ENCODE results near the gene ACVR1B.

ACVR1B gene

GRCh38 chr12:51944608-51945233, 6.8 kb upstream of the ACVR1B start:
- no peak for DNase-seq

- DNase-seq = no peak
These were observed 4.1 kb upstream of the ACVR1B start for GRCh38 chr12:51947246-51947996.

DNA sequence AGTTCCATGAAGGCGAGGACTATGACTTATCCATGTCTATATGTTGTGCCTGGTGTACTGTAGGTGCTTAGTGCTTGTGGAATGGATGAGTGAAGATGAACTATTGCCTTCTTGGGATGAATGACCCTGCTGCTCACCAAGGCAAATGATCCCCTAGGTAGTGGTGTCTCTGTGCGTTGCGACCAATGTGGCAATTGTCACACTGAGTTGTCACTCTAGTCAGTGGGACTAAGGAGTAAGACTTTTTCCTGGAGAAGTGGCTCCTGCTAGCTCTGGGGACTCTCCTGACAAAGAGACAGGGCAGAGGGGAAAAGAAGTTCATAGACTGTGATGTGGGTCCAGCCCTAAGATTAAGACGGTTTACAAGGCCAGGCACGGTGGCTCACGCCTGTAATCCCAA, 3.4 kb upstream of the ACVR1B start:
- no peak for DNase-seq

DNA sequence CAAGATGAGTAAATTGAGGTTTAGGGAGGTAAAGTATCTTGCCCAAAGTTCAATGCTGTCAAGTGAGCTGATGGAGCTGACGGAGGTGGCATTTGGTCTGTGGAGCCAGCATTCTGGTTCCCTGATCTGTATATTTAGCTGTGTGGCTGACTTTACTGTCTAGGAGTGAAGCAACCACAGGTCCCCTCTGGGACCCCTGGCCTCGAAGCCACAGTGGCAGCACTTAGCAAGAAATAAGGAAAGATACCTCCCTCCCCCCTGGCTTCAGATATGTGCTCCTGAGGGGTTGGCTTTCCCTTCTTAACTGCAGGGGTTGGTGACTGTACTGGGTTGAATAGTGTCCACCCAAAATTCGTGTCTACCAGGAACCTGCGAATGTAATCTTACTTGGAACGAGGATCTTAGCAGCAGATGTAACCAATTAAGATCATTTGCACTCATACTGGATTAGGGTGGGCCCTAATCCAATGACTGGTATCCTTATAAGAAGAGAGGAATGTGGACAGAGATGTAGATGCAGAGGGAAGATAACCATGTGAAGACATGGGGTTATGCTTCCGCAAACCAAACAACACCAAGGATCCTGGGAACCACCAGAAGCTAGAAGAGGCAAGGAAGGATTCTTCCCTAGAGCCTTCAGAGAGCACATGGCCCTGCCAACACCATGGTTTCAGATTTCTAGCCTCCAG, 2.0 kb upstream of the ACVR1B start:
- DNase-seq = no peak

- no peak for DNase-seq
These were observed 759 bp upstream of the ACVR1B start for GRCh38 chr12:51950682-51951198.

GRCh38 chr12:51951843-51952722, 584 bp downstream of the ACVR1B start:
- DNase-seq = no peak

GRCh38 chr12:51953089-51953488, 1.6 kb downstream of the ACVR1B start:
- no peak for DNase-seq

DNA sequence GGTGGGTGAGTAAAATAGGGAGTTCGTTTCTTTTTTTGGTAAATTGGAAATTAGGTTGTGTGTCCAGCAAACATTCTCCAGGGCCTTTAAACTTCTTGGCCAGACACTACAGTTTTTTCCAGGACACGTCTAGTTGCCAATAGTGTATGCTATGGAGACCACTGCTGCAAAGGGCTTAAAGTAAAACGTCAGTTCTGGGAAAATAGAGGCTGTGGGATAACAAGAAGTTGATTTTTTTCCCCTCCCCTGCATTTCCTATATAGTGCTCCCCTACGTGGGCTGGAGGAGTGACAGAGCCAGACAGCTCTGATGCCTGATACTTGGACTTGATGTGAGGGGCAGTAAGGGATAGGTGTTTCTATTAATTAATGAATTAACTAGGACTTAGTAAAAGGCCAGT, 2.4 kb downstream of the ACVR1B start:
- no peak for DNase-seq

DNA sequence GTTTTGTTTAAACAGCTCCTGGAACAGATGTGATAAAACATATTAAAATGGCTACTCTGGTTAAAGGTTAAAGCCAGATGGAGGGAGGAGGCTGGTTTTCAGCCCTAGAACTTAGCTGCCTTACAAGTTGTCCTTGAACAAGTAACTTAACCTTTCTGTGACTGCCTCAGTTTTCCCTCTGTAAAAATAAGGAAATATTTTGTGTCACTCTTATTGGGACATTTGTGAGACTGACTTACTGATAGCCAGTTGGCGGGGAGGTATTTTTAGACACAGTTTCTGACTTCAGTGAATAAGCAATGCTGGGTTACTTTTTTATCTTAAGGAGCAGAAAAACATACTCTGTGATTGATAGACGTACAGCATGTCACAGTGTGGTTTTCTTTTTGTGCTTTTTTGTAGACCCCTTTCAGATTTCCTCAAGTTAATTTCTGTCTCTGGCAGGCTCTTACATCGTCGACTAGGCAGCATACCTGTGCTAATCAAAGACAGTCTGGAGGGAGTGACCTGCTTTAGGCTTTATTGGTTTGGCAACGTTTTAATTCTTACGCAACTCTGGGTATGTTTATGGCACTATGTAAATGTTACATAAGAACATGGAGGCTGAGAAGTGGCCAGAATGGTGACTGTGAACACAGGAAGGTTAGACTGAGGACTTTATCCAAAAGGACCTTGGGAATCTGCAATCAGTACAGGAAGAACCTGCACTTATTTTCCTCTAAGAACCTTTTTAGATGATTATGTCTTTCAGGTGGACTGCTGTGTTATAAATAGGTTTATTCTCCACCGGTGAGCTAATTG, 3.3 kb downstream of the ACVR1B start:
- no peak for DNase-seq

- no peak for DNase-seq
These were observed 4.2 kb downstream of the ACVR1B start for GRCh38 chr12:51955702-51956101.

GRCh38 chr12:51958542-51958941, 7.0 kb downstream of the ACVR1B start:
- no peak for DNase-seq

GRCh38 chr12:51959211-51959610, 7.7 kb downstream of the ACVR1B start:
- no peak for DNase-seq

DNA sequence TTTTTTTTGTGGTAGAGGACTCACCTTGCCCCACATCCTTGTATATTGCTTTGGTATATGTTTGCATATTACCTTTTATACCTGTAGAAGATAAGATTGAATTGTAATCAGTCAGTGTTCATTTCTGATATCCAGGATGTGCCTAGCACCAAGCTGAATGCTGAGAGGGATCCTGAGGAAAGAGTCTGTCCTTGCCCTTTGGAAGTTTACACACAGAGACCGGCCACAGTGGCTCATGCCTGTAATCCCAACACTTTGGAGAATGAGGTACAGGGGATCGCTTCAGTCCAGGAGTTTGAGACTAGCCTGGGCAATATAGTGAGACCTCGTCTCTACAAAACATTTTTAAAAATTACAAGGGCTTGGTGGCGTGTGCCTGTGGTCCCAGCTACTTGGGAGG, 8.4 kb downstream of the ACVR1B start:
- DNase-seq = no peak

DNA sequence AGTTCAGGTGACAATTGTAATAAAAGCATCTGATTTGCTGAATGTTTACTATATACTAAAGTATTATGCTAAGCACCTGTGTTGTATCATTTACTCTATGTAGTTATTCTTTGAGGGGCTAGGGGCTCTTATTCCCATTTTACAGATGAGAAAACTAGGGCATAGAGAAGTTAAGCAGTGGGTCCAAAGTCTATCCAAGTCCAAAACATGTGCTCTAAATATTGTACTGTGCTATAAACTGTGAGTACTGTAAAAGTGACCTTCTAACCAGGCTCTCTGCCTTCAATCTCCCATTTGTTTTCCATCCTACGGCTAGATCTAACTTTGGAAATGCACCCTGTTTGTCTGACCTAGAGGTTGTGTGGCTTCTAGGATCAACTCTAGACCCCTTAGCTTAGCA, 9.0 kb downstream of the ACVR1B start:
- DNase-seq = no peak

- DNase-seq = no peak
These were observed 9.4 kb downstream of the ACVR1B start for GRCh38 chr12:51960890-51961289.

GRCh38 chr12:51961834-51962233, 10.3 kb downstream of the ACVR1B start:
- no peak for DNase-seq

DNA sequence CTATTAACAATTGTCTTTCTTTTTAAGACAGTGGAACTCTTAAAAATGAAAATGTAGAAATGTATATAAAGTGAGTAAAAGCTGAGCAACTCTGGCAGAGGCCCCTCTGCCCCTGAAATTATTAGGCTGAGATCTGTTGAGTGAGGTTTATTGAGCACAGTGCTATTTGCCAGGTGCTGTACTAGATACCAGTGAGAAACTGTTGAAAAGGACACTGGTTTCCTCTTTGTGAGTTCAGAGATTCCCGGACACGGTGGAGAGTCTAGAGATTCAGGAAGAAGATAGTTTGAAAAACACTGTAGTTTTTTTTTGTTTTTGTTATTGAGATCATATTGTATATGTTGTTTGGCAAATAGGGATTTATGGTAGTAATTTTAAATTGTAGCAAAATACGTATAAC, 11.2 kb downstream of the ACVR1B start:
- DNase-seq = no peak

DNA sequence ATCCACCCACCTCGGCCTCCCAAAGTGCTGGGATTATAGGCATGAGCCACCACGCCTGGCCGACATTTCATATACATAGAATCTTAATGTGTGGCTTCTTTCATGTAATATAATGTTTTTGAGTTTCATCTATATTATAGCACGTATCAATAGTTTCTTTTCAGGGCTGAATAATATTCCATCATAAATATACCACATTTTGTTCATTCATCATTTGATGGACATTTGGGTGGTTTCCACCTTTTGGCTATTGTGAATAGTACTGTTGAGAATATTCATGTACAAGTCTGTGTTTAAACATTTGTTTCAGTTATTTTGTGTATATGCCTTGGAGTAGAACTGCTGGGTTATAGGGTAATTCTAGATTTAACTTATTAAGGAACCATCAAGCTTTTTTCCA, 12.0 kb downstream of the ACVR1B start:
- DNase-seq = no peak

DNA sequence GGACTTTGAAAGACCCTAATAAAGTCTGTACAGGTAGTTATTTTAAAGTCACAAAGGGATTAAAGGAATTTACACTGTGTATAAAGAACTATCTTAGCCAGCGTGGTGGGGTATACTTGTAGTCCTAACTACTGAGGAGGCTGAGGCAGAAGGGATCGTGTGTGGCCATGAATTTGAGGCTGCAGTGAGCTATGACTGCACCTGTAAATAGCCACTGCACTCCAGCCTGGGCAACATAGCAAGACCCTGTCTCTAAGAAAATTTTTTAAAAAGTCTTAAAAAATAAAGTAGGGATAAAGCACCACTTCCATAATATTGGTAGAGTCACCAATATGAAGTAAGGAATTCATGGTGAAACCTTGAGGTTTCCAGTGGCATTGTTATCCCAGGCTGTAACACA, 18.1 kb downstream of the ACVR1B start:
- DNase-seq = no peak

DNA sequence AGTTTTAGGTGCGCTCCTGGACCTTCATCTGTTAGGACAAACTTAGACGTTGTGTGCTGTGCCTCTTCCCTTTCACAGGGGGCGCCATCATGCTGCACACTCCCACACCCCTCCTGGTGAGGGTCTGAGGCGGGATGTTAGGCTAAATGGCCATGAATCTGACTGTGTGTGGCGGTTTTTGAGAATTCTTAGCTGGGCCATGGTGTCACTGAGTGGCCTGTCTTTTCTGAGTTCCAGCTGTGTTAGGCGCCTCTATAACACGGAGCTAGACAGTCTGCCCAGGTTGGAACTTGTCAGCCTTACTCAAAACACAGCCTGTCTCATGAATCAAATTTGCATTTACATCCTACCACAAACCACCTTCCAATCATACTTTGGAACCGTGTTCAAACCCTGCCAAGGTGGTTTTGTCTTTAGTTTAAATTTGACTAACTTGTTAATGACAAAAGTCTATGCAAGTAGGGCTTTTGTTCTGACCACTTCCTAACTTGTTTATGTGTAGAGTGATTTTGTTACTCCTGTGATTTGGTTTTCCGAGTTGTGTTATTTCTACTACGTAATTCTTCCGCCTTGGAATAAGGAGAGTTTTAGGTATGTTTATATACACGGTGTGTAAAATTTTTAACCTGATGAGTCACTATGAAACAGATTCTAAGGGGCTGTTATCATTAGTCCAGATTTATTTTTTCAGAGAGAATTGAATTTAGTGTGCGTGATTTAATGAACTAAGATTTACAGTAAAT, 19.6 kb downstream of the ACVR1B start:
- DNase-seq = no peak

- no peak for DNase-seq
These were observed 20.4 kb downstream of the ACVR1B start for GRCh38 chr12:51971679-51972421.
